ENCODE data around the gene CDC16.

DNA sequence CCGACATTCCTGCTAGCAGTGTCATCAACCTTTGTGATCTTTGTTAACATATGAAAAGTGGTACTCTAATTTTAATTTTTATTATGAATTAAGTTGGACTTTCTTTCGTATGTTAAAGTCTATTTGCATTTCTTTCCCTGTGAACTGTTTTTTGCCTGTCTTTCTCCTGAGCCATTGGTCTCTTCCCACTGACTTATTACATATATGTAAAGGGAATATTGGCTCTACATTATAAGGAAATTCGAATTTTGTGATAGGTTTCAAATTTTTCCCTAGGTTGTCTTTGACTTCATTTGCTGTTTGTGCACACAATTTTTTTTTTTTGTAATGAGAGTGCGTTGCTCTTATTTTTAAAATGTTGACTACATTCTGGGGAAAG is 442 bp upstream of the CDC16 start:
- TF ChIP-seq POLR2A (IDR thresholded peaks at IDR 0.05): no peak
- TF ChIP-seq, protein P1, sequence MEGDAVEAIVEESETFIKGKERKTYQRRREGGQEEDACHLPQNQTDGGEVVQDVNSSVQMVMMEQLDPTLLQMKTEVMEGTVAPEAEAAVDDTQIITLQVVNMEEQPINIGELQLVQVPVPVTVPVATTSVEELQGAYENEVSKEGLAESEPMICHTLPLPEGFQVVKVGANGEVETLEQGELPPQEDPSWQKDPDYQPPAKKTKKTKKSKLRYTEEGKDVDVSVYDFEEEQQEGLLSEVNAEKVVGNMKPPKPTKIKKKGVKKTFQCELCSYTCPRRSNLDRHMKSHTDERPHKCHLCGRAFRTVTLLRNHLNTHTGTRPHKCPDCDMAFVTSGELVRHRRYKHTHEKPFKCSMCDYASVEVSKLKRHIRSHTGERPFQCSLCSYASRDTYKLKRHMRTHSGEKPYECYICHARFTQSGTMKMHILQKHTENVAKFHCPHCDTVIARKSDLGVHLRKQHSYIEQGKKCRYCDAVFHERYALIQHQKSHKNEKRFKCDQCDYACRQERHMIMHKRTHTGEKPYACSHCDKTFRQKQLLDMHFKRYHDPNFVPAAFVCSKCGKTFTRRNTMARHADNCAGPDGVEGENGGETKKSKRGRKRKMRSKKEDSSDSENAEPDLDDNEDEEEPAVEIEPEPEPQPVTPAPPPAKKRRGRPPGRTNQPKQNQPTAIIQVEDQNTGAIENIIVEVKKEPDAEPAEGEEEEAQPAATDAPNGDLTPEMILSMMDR (IDR thresholded peaks at IDR 0.05): no peak

Data from adrenal gland (tissue), 5 donors.